OCI-LY1 (cell line): ENCODE results near the gene CDKN1C.
A peak's percentile ranks its signal among the peaks of the same experiment; 100 is the strongest.

Experiments used
- H2AFZ ChIP-seq: fragments of 200-600 bp; sonication (generic), shearing (Covaris generic); 2 replicates; pipeline ENCODE4 v1.6.0; 2014; ENCODE audit warnings: antibody characterized with exemption, mild to moderate bottlenecking, low read length
- H3F3A ChIP-seq: fragments of 200-600 bp; sonication (generic), shearing (Covaris generic); 2 replicates; pipeline ENCODE4 v1.6.0; 2014; ENCODE audit warnings: mild to moderate bottlenecking, antibody characterized with exemption, low read length, moderate library complexity; ENCODE audit not compliant: insufficient read depth
- H3K27ac ChIP-seq: fragments of 200-600 bp; sonication (generic); 2 replicates; pipeline ENCODE4 v1.5.1; 2014; ENCODE audit warnings: low read length, mixed run types, mild to moderate bottlenecking, low read depth; ENCODE audit not compliant: poor library complexity, severe bottlenecking
- H3K27me3 ChIP-seq: fragments of 200-600 bp; sonication (generic); 2 replicates; pipeline ENCODE4 v1.6.0; 2014; ENCODE audit warnings: antibody characterized with exemption, mild to moderate bottlenecking, low read length, moderate library complexity; ENCODE audit not compliant: insufficient read depth
- H3K36me3 ChIP-seq: fragments of 200-600 bp; sonication (generic); 2 replicates; pipeline ENCODE4 v1.6.1; 2014; ENCODE audit warnings: mild to moderate bottlenecking, antibody characterized with exemption, low read length, moderate library complexity, mixed read lengths; ENCODE audit not compliant: insufficient read depth
- H3K4me1 ChIP-seq: fragments of 200-600 bp; sonication (generic); 2 replicates; pipeline ENCODE4 v1.5.1; 2014; ENCODE audit warnings: mild to moderate bottlenecking, low read length, moderate library complexity; ENCODE audit not compliant: insufficient read depth, severe bottlenecking
- H3K4me2 ChIP-seq: fragments of 200-600 bp; sonication (generic), shearing (Covaris generic); 2 replicates; pipeline ENCODE4 v1.6.1; 2014; ENCODE audit warnings: low read length
- H3K4me3 ChIP-seq: fragments of 200-600 bp; sonication (generic); 2 replicates; pipeline ENCODE4 v1.5.1; 2014; ENCODE audit warnings: low read length, low read depth, mild to moderate bottlenecking, mixed read lengths; ENCODE audit not compliant: poor library complexity, severe bottlenecking
- H3K79me2 ChIP-seq: fragments of 200-600 bp; shearing (Covaris generic); 2 replicates; pipeline ENCODE4 v1.6.1; 2016; ENCODE audit warnings: mixed run types, low read length, mixed read lengths; ENCODE audit not compliant: insufficient read depth
- H3K9ac ChIP-seq: fragments of 200-600 bp; sonication (generic), shearing (Covaris generic); 2 replicates; pipeline ENCODE4 v1.6.1; 2014; ENCODE audit warnings: mild to moderate bottlenecking, low read length, mixed read lengths
- H3K9me2 ChIP-seq: fragments of 200-600 bp; sonication (generic), shearing (Covaris generic); 2 replicates; pipeline ENCODE4 v1.6.1; 2014; ENCODE audit warnings: low read depth, mild to moderate bottlenecking, low read length, mixed read lengths
- H3K9me3 ChIP-seq: fragments of 200-600 bp; shearing (Covaris generic); 2 replicates; pipeline ENCODE4 v1.6.1; 2014; ENCODE audit warnings: low read length, mixed read lengths
- H4K20me1 ChIP-seq: fragments of 200-600 bp; sonication (generic), shearing (Covaris generic); 2 replicates; pipeline ENCODE4 v1.6.0; 2016; ENCODE audit warnings: mild to moderate bottlenecking, low read length; ENCODE audit not compliant: insufficient read depth
- CTCF ChIP-seq: fragments of 200-600 bp; sonication (generic), shearing (Covaris generic); IDR thresholded peaks from 2 replicates; pipeline ENCODE4 v1.5.1; 2017; ENCODE audit warnings: mild to moderate bottlenecking, antibody characterized with exemption, low read length, moderate library complexity, mixed read lengths
- EZH2 ChIP-seq: fragments of 200-600 bp; sonication (generic), shearing (Covaris generic); IDR thresholded peaks from 2 replicates; pipeline ENCODE4 v1.8.0; 2017; ENCODE audit warnings: borderline replicate concordance, mixed run types, mild to moderate bottlenecking, antibody characterized with exemption, low read length, moderate library complexity, mixed read lengths

The CDKN1C gene

GRCh38 chr11:2893935-2894334 is 8.4 kb upstream of the CDKN1C start:
- Histone ChIP-seq H3K4me1 (no peaks in the 10 kb centered on the region), H2AFZ (no peak overlapping the region), H3K27me3 (peaks cover 3% of the 10 kb centered on the region; the same call in 1 of the 2 replicates), H3K27ac (no peak overlapping the region), H3K79me2 (no peaks in the 10 kb centered on the region), H3K9ac (no peak overlapping the region), H3K4me2 (no peak overlapping the region), H3K36me3 (no peaks in the 10 kb centered on the region), H3F3A (no peaks in the 10 kb centered on the region), H3K4me3 (no peak overlapping the region), H4K20me1 (no peaks in the 10 kb centered on the region), H3K9me3 (no peaks in the 10 kb centered on the region), H3K9me2 (no peaks in the 10 kb centered on the region)
- TF ChIP-seq EZH2 (no peak), CTCF (no peak)

- Histone ChIP-seq H3K9me3 (no peaks in the 10 kb centered on the region), H2AFZ (no peak overlapping the region), H3K4me3 (no peak overlapping the region), H3K4me1 (no peaks in the 10 kb centered on the region), H3K27ac (no peak overlapping the region), H3K9ac (no peak overlapping the region), H4K20me1 (no peaks in the 10 kb centered on the region), H3F3A (no peaks in the 10 kb centered on the region), H3K36me3 (no peaks in the 10 kb centered on the region), H3K4me2 (no peak overlapping the region), H3K27me3 (peaks cover 3% of the 10 kb centered on the region; the same call in 1 of the 2 replicates), H3K9me2 (no peaks in the 10 kb centered on the region), H3K79me2 (no peaks in the 10 kb centered on the region)
- TF ChIP-seq CTCF: peak; percentile 30; the same call in 1 of the 2 replicates
- no peak for TF ChIP-seq EZH2
Observed at GRCh38 chr11:2892967-2893528, 7.5 kb upstream of the CDKN1C start.

- no peak overlapping the region for H2AFZ ChIP-seq
Observed at GRCh38 chr11:2892215-2892966, 6.8 kb upstream of the CDKN1C start.

More at GRCh38 chr11:2892215-2892966, 6.8 kb upstream of the CDKN1C start:
- Histone ChIP-seq H3K9me3 (no peaks in the 10 kb centered on the region), H3K9ac (no peak overlapping the region), H3K79me2 (no peaks in the 10 kb centered on the region), H3K27me3 (peaks cover 3% of the 10 kb centered on the region; the same call in 1 of the 2 replicates), H4K20me1 (no peaks in the 10 kb centered on the region), H3K27ac (no peak overlapping the region), H3K4me3 (peak overlapping the region; percentile 19), H3K4me1 (no peaks in the 10 kb centered on the region), H3F3A (no peaks in the 10 kb centered on the region), H3K4me2 (no peak overlapping the region), H3K36me3 (no peaks in the 10 kb centered on the region), H3K9me2 (no peaks in the 10 kb centered on the region)
- peak; percentile 84 for TF ChIP-seq CTCF
- no peak for TF ChIP-seq EZH2
